ENCODE data around the gene FBXO11. TPM values are rescaled to one million over a fixed set of nuclear protein-coding genes. Genes with fewer than 3 reads are reported as not detected.

The FBXO11 gene
- total RNA-seq, 1 experiment from 2014 or later = 43.8 TPM

DNA sequence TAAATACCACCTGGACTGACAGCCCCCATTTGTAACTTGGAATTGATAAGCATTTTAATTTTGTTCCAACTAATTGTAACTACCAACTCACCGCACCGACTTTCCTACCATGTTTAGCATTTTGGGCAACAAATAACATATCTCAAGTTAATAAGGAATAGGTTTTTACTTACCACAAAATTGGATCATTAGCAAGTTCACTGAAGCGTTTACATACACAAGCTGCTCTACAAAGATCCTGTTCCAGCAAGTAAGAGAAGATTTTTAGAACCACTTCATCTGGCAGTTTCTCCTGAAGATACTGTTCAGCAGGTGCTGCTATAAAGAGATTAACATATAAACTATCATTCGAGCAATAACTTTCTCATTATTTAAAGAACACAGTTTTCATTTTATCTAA lies 67.6 kb downstream of the FBXO11 start:
- CTCF ChIA-PET = no interaction called here
- DNase-seq (ENCODE audit: low spot score) = no peak

More for the DNA sequence above, 67.6 kb downstream of the FBXO11 start:
- H3K9me3 Mint-ChIP-seq = no peaks in the 10 kb centered on the region
- no peak for ATAC-seq
- no peaks in the 10 kb centered on the region for H3K4me1 Mint-ChIP-seq
- H3K36me3 Mint-ChIP-seq = peaks cover 45% of the 10 kb centered on the region
- H3K27me3 Mint-ChIP-seq (ENCODE audit: low read depth) = no peaks in the 10 kb centered on the region
- no peak overlapping the region for H3K4me3 Mint-ChIP-seq
- POLR2A ChIA-PET = no interaction called here
- TF ChIP-seq, protein P1, sequence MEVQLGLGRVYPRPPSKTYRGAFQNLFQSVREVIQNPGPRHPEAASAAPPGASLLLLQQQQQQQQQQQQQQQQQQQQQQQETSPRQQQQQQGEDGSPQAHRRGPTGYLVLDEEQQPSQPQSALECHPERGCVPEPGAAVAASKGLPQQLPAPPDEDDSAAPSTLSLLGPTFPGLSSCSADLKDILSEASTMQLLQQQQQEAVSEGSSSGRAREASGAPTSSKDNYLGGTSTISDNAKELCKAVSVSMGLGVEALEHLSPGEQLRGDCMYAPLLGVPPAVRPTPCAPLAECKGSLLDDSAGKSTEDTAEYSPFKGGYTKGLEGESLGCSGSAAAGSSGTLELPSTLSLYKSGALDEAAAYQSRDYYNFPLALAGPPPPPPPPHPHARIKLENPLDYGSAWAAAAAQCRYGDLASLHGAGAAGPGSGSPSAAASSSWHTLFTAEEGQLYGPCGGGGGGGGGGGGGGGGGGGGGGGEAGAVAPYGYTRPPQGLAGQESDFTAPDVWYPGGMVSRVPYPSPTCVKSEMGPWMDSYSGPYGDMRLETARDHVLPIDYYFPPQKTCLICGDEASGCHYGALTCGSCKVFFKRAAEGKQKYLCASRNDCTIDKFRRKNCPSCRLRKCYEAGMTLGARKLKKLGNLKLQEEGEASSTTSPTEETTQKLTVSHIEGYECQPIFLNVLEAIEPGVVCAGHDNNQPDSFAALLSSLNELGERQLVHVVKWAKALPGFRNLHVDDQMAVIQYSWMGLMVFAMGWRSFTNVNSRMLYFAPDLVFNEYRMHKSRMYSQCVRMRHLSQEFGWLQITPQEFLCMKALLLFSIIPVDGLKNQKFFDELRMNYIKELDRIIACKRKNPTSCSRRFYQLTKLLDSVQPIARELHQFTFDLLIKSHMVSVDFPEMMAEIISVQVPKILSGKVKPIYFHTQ (CRISPR knock-in tag; IDR thresholded peaks at IDR 0.05) = no peak
- no peak for TF ChIP-seq CBFB (CRISPR knock-in tag; IDR thresholded peaks at IDR 0.05; ENCODE audit: low read depth)
- no peak for TF ChIP-seq ZNF317 (CRISPR knock-in tag; IDR thresholded peaks at IDR 0.05; ENCODE audit: borderline replicate concordance, low read depth)
- no peak for TF ChIP-seq ELF4 (CRISPR knock-in tag; IDR thresholded peaks at IDR 0.05; ENCODE audit: low read depth)
- TF ChIP-seq, protein P2, sequence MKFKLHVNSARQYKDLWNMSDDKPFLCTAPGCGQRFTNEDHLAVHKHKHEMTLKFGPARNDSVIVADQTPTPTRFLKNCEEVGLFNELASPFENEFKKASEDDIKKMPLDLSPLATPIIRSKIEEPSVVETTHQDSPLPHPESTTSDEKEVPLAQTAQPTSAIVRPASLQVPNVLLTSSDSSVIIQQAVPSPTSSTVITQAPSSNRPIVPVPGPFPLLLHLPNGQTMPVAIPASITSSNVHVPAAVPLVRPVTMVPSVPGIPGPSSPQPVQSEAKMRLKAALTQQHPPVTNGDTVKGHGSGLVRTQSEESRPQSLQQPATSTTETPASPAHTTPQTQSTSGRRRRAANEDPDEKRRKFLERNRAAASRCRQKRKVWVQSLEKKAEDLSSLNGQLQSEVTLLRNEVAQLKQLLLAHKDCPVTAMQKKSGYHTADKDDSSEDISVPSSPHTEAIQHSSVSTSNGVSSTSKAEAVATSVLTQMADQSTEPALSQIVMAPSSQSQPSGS (CRISPR knock-in tag; IDR thresholded peaks at IDR 0.05; ENCODE audit: borderline replicate concordance, low read depth) = no peak
- TF ChIP-seq, protein P3, sequence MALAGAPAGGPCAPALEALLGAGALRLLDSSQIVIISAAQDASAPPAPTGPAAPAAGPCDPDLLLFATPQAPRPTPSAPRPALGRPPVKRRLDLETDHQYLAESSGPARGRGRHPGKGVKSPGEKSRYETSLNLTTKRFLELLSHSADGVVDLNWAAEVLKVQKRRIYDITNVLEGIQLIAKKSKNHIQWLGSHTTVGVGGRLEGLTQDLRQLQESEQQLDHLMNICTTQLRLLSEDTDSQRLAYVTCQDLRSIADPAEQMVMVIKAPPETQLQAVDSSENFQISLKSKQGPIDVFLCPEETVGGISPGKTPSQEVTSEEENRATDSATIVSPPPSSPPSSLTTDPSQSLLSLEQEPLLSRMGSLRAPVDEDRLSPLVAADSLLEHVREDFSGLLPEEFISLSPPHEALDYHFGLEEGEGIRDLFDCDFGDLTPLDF (CRISPR knock-in tag; IDR thresholded peaks at IDR 0.05) = no peak
- no peak for TF ChIP-seq SMAD4 (CRISPR knock-in tag; IDR thresholded peaks at IDR 0.05)
- TF ChIP-seq, protein P4, sequence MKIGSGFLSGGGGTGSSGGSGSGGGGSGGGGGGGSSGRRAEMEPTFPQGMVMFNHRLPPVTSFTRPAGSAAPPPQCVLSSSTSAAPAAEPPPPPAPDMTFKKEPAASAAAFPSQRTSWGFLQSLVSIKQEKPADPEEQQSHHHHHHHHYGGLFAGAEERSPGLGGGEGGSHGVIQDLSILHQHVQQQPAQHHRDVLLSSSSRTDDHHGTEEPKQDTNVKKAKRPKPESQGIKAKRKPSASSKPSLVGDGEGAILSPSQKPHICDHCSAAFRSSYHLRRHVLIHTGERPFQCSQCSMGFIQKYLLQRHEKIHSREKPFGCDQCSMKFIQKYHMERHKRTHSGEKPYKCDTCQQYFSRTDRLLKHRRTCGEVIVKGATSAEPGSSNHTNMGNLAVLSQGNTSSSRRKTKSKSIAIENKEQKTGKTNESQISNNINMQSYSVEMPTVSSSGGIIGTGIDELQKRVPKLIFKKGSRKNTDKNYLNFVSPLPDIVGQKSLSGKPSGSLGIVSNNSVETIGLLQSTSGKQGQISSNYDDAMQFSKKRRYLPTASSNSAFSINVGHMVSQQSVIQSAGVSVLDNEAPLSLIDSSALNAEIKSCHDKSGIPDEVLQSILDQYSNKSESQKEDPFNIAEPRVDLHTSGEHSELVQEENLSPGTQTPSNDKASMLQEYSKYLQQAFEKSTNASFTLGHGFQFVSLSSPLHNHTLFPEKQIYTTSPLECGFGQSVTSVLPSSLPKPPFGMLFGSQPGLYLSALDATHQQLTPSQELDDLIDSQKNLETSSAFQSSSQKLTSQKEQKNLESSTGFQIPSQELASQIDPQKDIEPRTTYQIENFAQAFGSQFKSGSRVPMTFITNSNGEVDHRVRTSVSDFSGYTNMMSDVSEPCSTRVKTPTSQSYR (CRISPR knock-in tag; IDR thresholded peaks at IDR 0.05) = no peak
- TF ChIP-seq, protein P5, sequence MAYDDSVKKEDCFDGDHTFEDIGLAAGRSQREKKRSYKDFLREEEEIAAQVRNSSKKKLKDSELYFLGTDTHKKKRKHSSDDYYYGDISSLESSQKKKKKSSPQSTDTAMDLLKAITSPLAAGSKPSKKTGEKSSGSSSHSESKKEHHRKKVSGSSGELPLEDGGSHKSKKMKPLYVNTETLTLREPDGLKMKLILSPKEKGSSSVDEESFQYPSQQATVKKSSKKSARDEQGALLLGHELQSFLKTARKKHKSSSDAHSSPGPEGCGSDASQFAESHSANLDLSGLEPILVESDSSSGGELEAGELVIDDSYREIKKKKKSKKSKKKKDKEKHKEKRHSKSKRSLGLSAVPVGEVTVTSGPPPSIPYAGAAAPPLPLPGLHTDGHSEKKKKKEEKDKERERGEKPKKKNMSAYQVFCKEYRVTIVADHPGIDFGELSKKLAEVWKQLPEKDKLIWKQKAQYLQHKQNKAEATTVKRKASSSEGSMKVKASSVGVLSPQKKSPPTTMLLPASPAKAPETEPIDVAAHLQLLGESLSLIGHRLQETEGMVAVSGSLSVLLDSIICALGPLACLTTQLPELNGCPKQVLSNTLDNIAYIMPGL (CRISPR knock-in tag; IDR thresholded peaks at IDR 0.05) = no peak
- TF ChIP-seq, protein P6, sequence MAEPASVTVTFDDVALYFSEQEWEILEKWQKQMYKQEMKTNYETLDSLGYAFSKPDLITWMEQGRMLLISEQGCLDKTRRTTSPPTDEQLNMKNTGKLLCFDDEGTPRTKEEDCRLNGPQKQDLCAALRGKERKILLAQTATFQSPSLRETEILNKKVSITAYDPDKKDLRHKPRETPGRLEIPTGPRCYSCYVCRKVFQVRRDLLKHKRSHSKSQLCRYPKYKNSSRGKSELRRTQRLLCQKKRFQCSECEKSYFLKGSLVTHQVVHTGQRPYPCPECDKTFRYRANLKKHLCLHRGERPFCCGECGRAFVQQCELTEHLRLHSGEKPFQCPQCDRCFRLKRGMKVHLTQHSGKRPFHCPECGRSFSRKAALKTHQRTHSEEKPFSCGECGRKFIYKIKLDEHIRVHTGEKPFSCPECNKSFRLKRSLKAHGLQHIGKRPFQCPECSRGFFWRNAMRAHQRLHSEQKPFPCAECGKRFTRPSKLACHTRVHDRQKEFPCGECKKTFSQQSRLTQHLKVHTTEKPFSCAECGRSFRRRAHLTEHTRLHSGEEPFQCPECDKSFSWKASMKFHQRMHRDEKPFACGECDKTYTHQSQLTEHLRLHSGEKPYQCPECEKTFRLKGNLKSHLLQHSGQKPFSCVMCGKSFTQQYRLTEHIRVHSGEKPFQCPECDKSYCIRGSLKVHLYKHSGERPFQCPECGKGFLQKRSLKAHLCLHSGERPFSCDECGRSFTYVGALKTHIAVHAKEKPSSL (CRISPR knock-in tag; conservative IDR thresholded peaks at IDR 0.05) = no peak
- no peak for TF ChIP-seq PRRX2 (CRISPR knock-in tag; IDR thresholded peaks at IDR 0.05)
- no peak for TF ChIP-seq NFATC4 (CRISPR knock-in tag; IDR thresholded peaks at IDR 0.05)
- TF ChIP-seq GTF2I (CRISPR knock-in tag; conservative IDR thresholded peaks at IDR 0.05) = no peak
- no peak for TF ChIP-seq SP1 (CRISPR knock-in tag; conservative IDR thresholded peaks at IDR 0.05)
- TF ChIP-seq, protein P7, sequence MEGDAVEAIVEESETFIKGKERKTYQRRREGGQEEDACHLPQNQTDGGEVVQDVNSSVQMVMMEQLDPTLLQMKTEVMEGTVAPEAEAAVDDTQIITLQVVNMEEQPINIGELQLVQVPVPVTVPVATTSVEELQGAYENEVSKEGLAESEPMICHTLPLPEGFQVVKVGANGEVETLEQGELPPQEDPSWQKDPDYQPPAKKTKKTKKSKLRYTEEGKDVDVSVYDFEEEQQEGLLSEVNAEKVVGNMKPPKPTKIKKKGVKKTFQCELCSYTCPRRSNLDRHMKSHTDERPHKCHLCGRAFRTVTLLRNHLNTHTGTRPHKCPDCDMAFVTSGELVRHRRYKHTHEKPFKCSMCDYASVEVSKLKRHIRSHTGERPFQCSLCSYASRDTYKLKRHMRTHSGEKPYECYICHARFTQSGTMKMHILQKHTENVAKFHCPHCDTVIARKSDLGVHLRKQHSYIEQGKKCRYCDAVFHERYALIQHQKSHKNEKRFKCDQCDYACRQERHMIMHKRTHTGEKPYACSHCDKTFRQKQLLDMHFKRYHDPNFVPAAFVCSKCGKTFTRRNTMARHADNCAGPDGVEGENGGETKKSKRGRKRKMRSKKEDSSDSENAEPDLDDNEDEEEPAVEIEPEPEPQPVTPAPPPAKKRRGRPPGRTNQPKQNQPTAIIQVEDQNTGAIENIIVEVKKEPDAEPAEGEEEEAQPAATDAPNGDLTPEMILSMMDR (IDR thresholded peaks at IDR 0.05) = no peak
- TF ChIP-seq, protein P8, sequence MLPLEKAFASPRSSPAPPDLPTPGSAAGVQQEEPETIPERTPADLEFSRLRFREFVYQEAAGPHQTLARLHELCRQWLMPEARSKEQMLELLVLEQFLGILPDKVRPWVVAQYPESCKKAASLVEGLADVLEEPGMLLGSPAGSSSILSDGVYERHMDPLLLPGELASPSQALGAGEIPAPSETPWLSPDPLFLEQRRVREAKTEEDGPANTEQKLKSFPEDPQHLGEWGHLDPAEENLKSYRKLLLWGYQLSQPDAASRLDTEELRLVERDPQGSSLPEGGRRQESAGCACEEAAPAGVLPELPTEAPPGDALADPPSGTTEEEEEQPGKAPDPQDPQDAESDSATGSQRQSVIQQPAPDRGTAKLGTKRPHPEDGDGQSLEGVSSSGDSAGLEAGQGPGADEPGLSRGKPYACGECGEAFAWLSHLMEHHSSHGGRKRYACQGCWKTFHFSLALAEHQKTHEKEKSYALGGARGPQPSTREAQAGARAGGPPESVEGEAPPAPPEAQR (CRISPR knock-in tag; IDR thresholded peaks at IDR 0.05) = no peak
- TF ChIP-seq TCF7 (CRISPR knock-in tag; IDR thresholded peaks at IDR 0.05; ENCODE audit: low read depth) = no peak
- TF ChIP-seq, protein P9, sequence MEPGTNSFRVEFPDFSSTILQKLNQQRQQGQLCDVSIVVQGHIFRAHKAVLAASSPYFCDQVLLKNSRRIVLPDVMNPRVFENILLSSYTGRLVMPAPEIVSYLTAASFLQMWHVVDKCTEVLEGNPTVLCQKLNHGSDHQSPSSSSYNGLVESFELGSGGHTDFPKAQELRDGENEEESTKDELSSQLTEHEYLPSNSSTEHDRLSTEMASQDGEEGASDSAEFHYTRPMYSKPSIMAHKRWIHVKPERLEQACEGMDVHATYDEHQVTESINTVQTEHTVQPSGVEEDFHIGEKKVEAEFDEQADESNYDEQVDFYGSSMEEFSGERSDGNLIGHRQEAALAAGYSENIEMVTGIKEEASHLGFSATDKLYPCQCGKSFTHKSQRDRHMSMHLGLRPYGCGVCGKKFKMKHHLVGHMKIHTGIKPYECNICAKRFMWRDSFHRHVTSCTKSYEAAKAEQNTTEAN (CRISPR knock-in tag; IDR thresholded peaks at IDR 0.05) = no peak
- TF ChIP-seq, protein P10, sequence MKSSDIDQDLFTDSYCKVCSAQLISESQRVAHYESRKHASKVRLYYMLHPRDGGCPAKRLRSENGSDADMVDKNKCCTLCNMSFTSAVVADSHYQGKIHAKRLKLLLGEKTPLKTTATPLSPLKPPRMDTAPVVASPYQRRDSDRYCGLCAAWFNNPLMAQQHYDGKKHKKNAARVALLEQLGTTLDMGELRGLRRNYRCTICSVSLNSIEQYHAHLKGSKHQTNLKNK (CRISPR knock-in tag; IDR thresholded peaks at IDR 0.05) = no peak
- H3K27ac Mint-ChIP-seq = no peak overlapping the region
